ENCODE data around the gene PNPLA7.

DNA sequence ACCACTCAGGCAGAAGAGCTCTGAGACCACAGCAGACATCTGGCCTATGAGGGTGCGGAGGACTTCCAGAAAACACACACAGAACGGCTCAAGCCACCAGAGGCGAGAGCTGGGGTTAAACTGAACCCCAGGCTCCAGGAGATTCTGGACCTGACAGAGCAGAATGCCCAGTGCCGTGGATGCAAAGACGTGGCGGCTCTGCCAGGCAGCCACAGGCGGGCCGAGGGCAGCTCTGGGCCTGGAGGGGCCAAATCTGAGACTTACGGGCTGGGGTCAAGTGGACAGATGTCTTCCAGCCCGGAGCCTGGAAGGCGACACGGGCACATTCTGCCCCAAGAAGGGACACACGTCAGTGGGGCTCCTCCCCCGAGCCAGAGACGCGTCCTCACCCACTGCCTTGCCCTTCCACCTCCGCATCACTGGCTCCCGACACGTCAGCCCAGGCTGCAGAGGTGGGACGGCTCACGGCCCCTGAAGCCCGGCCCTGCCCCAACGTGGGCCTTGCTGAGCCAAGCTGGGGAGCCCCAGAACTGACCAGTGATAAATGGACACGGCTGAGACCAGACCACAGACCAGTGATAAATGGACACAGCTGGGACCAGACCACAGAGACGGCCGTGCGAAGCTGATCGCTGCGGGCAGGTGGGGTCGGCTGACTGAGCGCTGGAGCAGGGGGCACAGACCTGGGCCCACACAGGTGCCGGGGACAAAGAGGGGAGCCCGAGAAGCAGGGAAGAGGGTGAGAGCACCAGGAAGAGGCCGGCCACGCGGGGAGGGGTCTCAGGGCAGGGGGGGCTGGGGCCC is 50.1 kb downstream of the PNPLA7 start:
- TF ChIP-seq, protein P1, sequence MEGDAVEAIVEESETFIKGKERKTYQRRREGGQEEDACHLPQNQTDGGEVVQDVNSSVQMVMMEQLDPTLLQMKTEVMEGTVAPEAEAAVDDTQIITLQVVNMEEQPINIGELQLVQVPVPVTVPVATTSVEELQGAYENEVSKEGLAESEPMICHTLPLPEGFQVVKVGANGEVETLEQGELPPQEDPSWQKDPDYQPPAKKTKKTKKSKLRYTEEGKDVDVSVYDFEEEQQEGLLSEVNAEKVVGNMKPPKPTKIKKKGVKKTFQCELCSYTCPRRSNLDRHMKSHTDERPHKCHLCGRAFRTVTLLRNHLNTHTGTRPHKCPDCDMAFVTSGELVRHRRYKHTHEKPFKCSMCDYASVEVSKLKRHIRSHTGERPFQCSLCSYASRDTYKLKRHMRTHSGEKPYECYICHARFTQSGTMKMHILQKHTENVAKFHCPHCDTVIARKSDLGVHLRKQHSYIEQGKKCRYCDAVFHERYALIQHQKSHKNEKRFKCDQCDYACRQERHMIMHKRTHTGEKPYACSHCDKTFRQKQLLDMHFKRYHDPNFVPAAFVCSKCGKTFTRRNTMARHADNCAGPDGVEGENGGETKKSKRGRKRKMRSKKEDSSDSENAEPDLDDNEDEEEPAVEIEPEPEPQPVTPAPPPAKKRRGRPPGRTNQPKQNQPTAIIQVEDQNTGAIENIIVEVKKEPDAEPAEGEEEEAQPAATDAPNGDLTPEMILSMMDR (IDR thresholded peaks at IDR 0.05 in 4 of 5, conservative IDR thresholded peaks at IDR 0.05 in 1 of 5) = no peak
- TF ChIP-seq POLR2A (IDR thresholded peaks at IDR 0.05) = no peak

Data from gastrocnemius medialis (tissue), 4 donors.